ENCODE data around the gene FXYD6. TPM values are rescaled to one million over a fixed set of nuclear protein-coding genes. Genes with fewer than 3 reads are reported as not detected.

The FXYD6 gene
- total RNA-seq, 1 experiment from 2014 or later = not detected

DNA sequence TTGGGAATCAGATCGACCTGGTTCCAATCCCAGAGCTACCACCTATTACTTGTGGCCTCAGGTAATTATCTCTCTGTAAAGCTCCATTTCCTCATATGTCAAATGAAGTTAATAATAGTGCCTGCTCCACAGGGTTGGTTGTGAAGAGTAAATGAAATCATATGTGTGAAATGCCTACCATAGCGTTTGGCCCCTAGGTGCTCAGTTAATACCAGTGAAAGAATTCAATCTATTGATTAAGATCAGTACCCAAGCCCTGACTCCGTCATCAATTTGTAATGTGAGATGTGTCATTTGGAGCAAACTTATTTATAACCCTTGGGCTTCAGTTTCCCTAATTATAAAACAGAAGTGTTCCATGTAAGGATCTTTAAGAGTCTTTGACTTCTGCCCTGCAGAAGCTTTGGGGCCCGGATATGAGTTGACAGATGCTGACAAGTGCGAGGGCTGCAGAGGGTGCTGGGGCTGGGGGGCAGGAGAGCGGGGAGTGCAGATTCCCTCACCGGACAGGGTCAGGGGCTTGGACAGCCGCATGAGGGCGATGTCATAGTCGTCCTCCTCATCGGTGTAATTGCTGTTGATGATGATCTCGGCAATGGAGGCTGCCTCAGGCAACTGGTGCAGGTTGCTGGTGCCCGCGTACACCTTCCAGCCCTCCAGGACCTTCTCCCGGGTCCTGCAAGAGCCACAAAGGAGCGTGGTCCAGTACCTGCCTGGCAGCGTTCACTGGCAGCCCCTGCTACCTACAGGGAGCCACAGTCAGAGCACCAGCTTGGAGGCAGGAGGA is 31.8 kb upstream of the FXYD6 start:
- Histone ChIP-seq H3K9me3 (ENCODE audit: low read length) (no peaks in the 10 kb centered on the region), H3K27ac (ENCODE audit: low read length) (no peak overlapping the region), H3K36me3 (ENCODE audit: insufficient read depth, low read length) (no peaks in the 10 kb centered on the region), H3K4me3 (ENCODE audit: low read length) (peak overlapping the region; percentile 68; the same call in 1 of the 2 replicates), H3K27me3 (ENCODE audit: low read length) (no peaks in the 10 kb centered on the region), H3K79me2 (ENCODE audit: low read length) (no peaks in the 10 kb centered on the region), H2AFZ (ENCODE audit: low read length) (no peak overlapping the region), H4K20me1 (ENCODE audit: insufficient read depth, low read depth, low read length) (no peaks in the 10 kb centered on the region), H3K9me2 (replicated peaks; ENCODE audit: insufficient read depth, low read length) (no peaks in the 10 kb centered on the region), H3K4me2 (ENCODE audit: low read depth, low read length, poor library complexity, severe bottlenecking) (peak overlapping the region; percentile 72), H3K9ac (ENCODE audit: low read length) (peak overlapping the region; percentile 64), H3K4me1 (ENCODE audit: low read length) (peaks cover 11% of the 10 kb centered on the region)
- DNase-seq = no peak

DNA sequence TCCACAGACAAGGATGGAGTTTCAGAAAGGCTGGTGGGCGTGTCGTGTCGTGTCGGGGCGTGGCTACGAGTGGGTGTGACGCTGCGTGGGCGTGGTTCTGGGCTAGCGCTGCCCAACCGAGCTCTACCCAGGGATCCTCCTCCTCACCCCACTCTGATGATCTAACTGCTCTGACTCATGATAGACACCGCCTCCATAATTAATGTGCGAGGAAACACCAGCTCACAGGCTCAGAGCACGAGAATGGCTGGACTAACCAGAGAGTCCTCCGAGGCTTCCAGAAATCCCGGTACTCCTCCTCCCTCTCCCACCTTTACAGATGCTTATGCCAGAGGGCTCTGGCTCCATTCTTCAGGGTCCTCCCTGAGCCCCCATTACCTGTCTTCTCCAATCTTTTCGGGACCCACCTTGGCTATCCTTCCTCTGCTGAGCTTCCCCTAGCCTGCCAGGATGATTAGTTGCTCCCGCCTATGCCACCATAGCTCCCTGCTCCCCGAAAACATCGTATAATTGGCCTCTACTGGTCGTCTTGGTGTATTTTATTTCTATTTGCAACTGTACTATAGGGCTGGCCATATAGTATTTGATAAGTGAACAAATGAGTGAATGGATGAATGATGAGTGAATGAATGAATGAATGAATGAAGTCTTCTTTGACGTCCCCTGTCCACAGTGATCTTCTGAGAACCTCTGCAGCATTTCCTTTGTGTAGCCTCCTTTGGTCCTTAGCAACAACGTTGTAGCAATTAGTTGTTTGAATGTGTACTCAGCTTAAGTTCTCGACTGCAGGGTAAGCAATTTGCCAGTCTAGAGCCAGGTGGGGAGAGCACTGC is 31.0 kb upstream of the FXYD6 start:
- H2AFZ ChIP-seq (ENCODE audit: low read length) = peak overlapping the region; percentile 95
- no peaks in the 10 kb centered on the region for H3K36me3 ChIP-seq (ENCODE audit: insufficient read depth, low read length)
- H3K4me1 ChIP-seq (ENCODE audit: low read length) = peaks cover 11% of the 10 kb centered on the region
- no peaks in the 10 kb centered on the region for H3K27me3 ChIP-seq (ENCODE audit: low read length)
- no peaks in the 10 kb centered on the region for H4K20me1 ChIP-seq (ENCODE audit: insufficient read depth, low read depth, low read length)
- DNase-seq = peak; percentile 92
- no peak overlapping the region for H3K27ac ChIP-seq (ENCODE audit: low read length)
- no peaks in the 10 kb centered on the region for H3K9me3 ChIP-seq (ENCODE audit: low read length)
- no peaks in the 10 kb centered on the region for H3K9me2 ChIP-seq (replicated peaks; ENCODE audit: insufficient read depth, low read length)
- H3K9ac ChIP-seq (ENCODE audit: low read length) = peak overlapping the region; percentile 64
- no peaks in the 10 kb centered on the region for H3K79me2 ChIP-seq (ENCODE audit: low read length)
- peak overlapping the region; percentile 72 for H3K4me2 ChIP-seq (ENCODE audit: low read depth, low read length, poor library complexity, severe bottlenecking)
- H3K4me3 ChIP-seq (ENCODE audit: low read length) = peak overlapping the region; percentile 68

DNA sequence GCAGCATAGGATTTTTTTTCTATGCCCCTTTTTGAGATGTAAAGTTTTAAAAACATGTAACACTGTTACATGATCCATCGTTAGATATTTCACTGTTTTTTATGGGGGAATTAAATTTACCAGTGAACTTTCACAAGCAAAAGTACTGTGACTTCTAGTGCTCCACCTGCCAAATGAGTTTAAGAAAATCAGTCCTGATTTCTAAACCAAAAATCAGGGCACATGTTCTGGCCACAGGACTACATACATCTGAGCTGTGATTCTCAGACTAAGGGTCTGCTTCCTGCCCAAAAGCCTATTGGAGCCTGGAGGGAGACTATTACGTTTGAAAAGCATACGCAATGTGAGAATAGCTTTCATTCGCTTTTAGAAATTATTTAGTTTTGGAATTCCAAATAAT is 30.3 kb upstream of the FXYD6 start:
- Histone ChIP-seq H3K27me3 (ENCODE audit: low read length) (no peaks in the 10 kb centered on the region), H3K79me2 (ENCODE audit: low read length) (no peaks in the 10 kb centered on the region), H3K4me3 (ENCODE audit: low read length) (no peak overlapping the region; the same call in 1 of the 2 replicates), H3K9me3 (ENCODE audit: low read length) (no peaks in the 10 kb centered on the region), H3K4me2 (ENCODE audit: low read depth, low read length, poor library complexity, severe bottlenecking) (no peak overlapping the region), H3K4me1 (ENCODE audit: low read length) (peaks cover 11% of the 10 kb centered on the region), H3K9me2 (replicated peaks; ENCODE audit: insufficient read depth, low read length) (no peaks in the 10 kb centered on the region), H3K9ac (ENCODE audit: low read length) (no peak overlapping the region), H4K20me1 (ENCODE audit: insufficient read depth, low read depth, low read length) (no peaks in the 10 kb centered on the region), H3K36me3 (ENCODE audit: insufficient read depth, low read length) (no peaks in the 10 kb centered on the region), H3K27ac (ENCODE audit: low read length) (no peak overlapping the region), H2AFZ (ENCODE audit: low read length) (no peak overlapping the region)
- no peak for DNase-seq

DNA sequence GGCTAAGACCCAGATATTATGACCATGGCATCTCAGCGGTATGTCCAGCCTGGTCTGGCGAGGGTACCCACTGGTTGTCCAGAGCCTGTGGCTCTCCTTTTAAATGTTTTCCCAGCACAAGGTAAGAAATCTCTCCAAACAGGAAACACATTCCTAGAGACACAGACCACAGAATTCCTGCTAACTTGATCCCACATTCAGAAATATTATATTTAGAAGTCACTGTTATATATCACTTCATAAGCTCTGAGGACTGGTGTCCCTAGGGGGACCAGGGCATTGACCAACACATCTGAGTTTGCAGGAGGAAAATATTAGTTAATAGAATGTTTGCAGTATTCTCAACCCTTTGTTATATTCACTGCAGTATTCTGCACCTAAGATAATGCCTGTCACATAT is 29.7 kb upstream of the FXYD6 start:
- H3K27me3 ChIP-seq (ENCODE audit: low read length) = no peaks in the 10 kb centered on the region
- H3K9ac ChIP-seq (ENCODE audit: low read length) = no peak overlapping the region
- H3K4me3 ChIP-seq (ENCODE audit: low read length) = no peak overlapping the region
- no peak overlapping the region for H3K27ac ChIP-seq (ENCODE audit: low read length)
- no peaks in the 10 kb centered on the region for H3K79me2 ChIP-seq (ENCODE audit: low read length)
- H3K36me3 ChIP-seq (ENCODE audit: insufficient read depth, low read length) = no peaks in the 10 kb centered on the region
- H3K9me2 ChIP-seq (replicated peaks; ENCODE audit: insufficient read depth, low read length) = no peaks in the 10 kb centered on the region
- H3K9me3 ChIP-seq (ENCODE audit: low read length) = no peaks in the 10 kb centered on the region
- H2AFZ ChIP-seq (ENCODE audit: low read length) = no peak overlapping the region
- H3K4me1 ChIP-seq (ENCODE audit: low read length) = peaks cover 11% of the 10 kb centered on the region
- H3K4me2 ChIP-seq (ENCODE audit: low read depth, low read length, poor library complexity, severe bottlenecking) = no peak overlapping the region
- DNase-seq = no peak
- no peaks in the 10 kb centered on the region for H4K20me1 ChIP-seq (ENCODE audit: insufficient read depth, low read depth, low read length)

DNA sequence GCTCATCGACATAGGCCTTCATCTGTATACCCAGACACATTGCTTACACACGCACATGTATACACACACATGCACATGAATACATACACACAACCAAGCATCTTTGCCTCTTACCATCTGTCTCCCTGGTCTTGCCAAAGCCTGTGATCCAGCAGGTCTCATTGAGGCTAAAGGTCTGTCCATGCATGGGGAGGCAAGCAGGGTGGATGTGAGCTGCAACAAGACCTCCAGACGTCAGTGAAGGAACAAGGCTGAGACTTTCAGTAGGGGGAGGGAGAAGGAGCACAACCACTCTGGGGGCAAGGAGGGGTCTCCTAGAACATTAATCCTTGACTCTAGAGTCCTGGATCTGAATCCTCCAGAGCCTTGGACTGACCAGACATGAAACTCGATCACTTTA is 29.1 kb upstream of the FXYD6 start:
- H2AFZ ChIP-seq (ENCODE audit: low read length) = no peak overlapping the region

DNA sequence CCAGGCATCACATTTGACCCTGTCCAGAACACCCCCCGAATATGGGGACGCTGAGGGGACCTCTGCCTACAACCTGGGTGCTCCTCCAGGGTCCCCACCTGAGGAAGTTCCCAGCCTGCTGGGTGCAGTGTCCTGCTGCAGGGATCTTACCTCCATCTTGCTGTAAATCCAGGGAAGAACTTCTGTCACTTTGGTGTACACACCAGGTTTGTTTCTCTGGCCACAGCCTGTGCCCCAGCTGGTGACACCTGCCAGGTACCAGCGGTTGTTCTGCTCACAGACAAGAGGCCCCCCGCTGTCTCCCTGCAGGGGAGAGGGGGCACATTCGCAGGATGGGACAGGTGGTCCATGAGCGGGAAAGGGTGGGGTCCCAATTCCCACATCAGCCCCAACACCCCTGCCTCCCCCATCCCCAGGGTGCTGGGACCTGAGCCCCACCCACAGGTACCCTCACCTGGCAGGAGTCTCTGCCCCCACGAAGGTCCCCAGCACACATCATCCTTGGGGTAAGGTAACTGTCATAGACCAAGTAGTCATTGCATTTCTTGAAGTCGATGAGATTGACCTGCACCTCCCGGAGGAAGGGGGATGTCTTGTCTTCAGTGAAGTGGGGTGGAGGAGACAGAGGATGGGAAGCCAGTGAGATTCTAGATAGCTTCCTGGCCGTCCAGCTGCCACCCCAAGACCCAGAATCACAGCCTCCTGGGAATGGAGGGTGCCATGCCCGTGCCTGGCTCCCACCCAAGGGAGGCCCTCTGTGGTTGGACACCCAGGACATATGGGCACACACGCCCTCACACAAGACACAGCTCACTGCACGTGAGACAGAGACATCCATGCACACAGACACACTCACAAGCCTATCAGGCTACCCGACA is 27.3 kb upstream of the FXYD6 start:
- no peak overlapping the region for H3K27ac ChIP-seq (ENCODE audit: low read length)
- no peaks in the 10 kb centered on the region for H3K9me3 ChIP-seq (ENCODE audit: low read length)
- no peaks in the 10 kb centered on the region for H4K20me1 ChIP-seq (ENCODE audit: insufficient read depth, low read depth, low read length)
- H3K9ac ChIP-seq (ENCODE audit: low read length) = no peak overlapping the region
- no peaks in the 10 kb centered on the region for H3K27me3 ChIP-seq (ENCODE audit: low read length)
- no peak for DNase-seq
- H3K79me2 ChIP-seq (ENCODE audit: low read length) = no peaks in the 10 kb centered on the region
- H2AFZ ChIP-seq (ENCODE audit: low read length) = no peak overlapping the region
- H3K4me1 ChIP-seq (ENCODE audit: low read length) = peaks cover 11% of the 10 kb centered on the region
- no peaks in the 10 kb centered on the region for H3K36me3 ChIP-seq (ENCODE audit: insufficient read depth, low read length)
- H3K9me2 ChIP-seq (replicated peaks; ENCODE audit: insufficient read depth, low read length) = no peaks in the 10 kb centered on the region
- H3K4me2 ChIP-seq (ENCODE audit: low read depth, low read length, poor library complexity, severe bottlenecking) = no peak overlapping the region
- H3K4me3 ChIP-seq (ENCODE audit: low read length) = no peak overlapping the region

More for the DNA sequence above, 29.1 kb upstream of the FXYD6 start:
- H3K4me1 ChIP-seq (ENCODE audit: low read length) = peaks cover 11% of the 10 kb centered on the region
- no peak overlapping the region for H3K9ac ChIP-seq (ENCODE audit: low read length)
- no peak overlapping the region for H3K4me2 ChIP-seq (ENCODE audit: low read depth, low read length, poor library complexity, severe bottlenecking)
- no peak overlapping the region for H3K27ac ChIP-seq (ENCODE audit: low read length)
- no peak for DNase-seq
- H3K27me3 ChIP-seq (ENCODE audit: low read length) = no peaks in the 10 kb centered on the region
- H3K9me2 ChIP-seq (replicated peaks; ENCODE audit: insufficient read depth, low read length) = no peaks in the 10 kb centered on the region
- no peaks in the 10 kb centered on the region for H3K36me3 ChIP-seq (ENCODE audit: insufficient read depth, low read length)
- H3K9me3 ChIP-seq (ENCODE audit: low read length) = no peaks in the 10 kb centered on the region
- no peaks in the 10 kb centered on the region for H4K20me1 ChIP-seq (ENCODE audit: insufficient read depth, low read depth, low read length)
- H3K4me3 ChIP-seq (ENCODE audit: low read length) = no peak overlapping the region
- H3K79me2 ChIP-seq (ENCODE audit: low read length) = no peaks in the 10 kb centered on the region

DNA sequence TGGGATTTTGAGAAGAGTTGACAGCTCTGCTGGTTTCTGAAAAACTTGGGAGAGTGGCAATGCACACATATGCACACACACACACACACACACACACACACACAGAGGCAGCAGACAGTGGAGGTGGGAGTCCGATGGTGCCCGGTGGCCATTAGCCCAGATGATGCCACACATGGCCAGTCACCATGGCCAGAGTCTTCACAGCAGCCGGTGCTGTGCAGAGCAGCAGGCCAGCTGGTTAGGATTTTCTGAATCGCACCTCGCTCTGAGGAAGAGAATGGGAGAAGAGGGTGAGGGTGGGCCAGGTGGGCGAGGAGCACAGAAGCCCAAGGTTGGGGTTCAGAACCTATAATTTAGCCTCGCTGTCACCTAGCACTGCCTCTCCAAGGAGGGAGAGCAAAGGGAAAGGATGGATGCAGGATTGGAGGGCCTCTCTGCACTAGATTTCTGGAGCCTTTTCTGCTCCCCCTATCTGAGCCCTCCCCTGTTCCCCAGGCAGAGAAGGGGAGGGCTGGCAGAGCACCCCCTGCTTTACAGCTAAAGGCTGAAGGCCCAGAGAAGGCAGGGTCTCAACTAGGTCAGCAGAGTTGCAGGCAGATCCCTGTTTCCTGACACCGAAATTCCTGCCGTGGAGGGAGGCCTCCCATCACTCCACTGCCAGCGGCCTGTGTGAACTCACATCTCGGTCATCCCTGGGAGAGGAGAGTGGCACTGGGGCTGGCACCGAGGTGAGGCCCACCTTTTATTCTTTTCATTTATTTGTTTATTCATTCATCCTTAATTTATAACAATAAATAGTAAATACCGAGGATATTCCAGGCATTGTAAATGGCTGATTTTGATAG is 25.8 kb upstream of the FXYD6 start:
- Histone ChIP-seq H3K27ac (ENCODE audit: low read length) (no peak overlapping the region), H3K4me3 (ENCODE audit: low read length) (no peak overlapping the region), H3K4me2 (ENCODE audit: low read depth, low read length, poor library complexity, severe bottlenecking) (no peak overlapping the region), H3K36me3 (ENCODE audit: insufficient read depth, low read length) (no peaks in the 10 kb centered on the region), H3K79me2 (ENCODE audit: low read length) (no peaks in the 10 kb centered on the region), H4K20me1 (ENCODE audit: insufficient read depth, low read depth, low read length) (no peaks in the 10 kb centered on the region), H3K9ac (ENCODE audit: low read length) (no peak overlapping the region), H3K9me3 (ENCODE audit: low read length) (no peaks in the 10 kb centered on the region), H3K9me2 (replicated peaks; ENCODE audit: insufficient read depth, low read length) (no peaks in the 10 kb centered on the region), H3K4me1 (ENCODE audit: low read length) (peaks cover 3% of the 10 kb centered on the region; the same call in 1 of the 2 replicates), H2AFZ (ENCODE audit: low read length) (no peak overlapping the region), H3K27me3 (ENCODE audit: low read length) (no peaks in the 10 kb centered on the region)
- no peak for DNase-seq

Measured in Karpas-422 (cell line).